HG02885 (cell line): ENCODE data around the gene DIP2C.
"Not testable (repeated sequence)": the region's sequence is repeated elsewhere in the genome, so short reads cannot be mapped to it uniquely, and the experiment has no call there.

Experiments
- ATAC-seq: cut with Tn5 transposase; IDR thresholded peaks from one replicate; pipeline ENCODE4 v1.9.1; 2021; ENCODE audit warnings: mild to moderate bottlenecking; ENCODE audit not compliant: unreplicated experiment, poor library complexity

The DIP2C gene

DNA sequence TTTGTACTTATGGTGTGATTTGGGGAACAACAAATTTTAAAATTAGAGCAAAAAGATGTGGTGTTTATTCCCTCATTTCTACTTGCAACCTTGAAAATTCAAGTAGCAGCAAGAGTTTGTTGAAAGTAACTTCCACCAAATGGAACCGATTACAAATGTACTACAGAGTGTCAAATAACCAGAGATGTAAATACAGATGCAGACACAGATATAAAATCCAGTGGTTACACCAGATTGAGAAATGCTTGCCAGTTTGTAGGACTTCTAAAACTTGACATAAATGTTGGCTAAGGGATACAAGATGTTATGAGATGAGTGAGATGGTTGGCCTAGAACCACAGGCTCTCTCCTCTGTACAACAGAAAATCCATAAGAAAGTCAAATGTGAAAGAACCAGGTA lies 162.1 kb downstream of the DIP2C start:
- ATAC-seq, result no peak

DNA sequence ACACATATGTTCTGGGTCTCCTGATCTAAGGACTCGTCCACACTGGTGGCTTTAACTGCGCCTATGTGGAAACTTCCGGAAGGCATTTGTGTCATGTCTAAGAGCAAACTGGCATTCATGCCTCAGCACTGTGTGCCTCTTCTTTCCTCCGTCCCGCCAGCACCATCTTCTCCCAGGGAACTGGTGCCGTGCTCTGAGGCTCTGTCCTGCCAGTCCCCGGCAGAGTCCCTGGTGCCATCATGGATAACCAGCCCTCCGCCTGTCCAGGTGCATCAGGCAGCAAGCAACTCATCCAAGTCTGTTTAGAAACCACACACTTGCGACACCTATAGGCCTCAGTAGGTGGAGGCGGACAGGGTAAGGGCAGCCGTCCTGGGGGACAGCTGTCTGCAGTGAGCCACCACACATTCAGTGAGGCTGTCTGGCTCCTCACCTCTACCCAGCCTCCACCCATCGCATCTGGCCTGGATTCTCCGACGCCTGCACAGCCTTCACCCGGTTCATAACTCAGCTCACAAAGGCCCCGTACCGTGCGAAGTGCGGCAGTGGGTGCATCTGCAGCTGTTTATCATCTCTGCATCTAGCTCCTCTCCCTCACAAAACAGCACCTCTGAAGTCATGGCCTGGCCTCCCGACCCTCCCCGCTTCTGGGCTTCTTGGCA lies 162.7 kb downstream of the DIP2C start:
- peak; percentile 79 for ATAC-seq

DNA sequence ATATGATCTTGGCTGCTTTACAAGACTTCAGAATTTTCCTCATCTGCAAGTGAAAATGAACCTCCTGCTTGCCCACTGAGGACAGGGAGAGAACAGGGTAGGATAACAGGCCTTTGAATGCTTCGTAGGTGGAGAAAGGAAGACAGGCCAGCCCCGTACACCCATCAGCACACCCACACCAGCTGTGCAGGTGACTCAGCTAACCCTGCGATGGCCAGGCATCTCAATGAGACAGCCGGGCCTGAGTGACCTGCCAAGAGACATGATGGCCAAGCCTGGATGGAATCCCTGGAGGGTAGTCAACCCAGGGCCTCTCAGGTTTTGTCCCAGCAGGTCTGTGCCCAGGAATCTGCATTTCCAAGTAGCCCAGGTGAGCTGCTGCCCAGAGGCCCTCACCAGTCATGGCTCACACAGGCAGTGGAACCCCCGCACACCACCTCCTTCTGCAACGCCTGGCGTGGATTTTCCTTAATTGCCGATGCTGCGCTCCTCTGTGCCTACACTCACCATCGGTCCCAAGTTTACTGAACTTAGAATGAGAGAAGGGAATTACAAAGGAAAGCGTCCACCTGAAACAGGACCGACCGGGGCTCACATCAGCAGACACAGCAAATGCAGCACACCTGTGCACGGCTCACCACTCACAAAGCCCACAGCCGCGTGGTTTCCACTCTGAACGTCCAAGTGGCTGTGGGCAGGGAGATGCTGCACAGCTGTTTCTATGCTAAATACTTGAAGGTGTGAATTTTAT lies 163.7 kb downstream of the DIP2C start:
- no peak for ATAC-seq

DNA sequence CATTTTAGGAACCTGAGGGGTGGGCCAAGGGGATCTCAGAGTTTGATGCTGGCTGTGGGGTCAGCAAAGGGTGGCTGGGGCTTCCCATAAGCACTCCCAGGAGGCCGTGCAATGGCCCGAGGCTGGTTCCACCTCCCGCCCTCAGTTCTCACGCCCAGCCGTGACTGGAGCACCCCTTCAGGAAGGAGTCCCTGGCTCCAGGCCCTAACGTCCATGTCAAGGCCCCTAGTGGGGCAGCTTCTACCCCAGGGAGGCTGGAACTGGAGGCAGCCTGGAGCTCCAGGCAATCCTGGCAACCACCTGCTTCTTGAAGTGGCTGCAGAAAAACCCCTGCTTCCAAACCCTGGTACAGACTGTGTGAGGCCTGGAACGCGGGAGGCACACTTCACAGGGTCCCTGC lies 165.5 kb downstream of the DIP2C start:
- no peak for ATAC-seq

DNA sequence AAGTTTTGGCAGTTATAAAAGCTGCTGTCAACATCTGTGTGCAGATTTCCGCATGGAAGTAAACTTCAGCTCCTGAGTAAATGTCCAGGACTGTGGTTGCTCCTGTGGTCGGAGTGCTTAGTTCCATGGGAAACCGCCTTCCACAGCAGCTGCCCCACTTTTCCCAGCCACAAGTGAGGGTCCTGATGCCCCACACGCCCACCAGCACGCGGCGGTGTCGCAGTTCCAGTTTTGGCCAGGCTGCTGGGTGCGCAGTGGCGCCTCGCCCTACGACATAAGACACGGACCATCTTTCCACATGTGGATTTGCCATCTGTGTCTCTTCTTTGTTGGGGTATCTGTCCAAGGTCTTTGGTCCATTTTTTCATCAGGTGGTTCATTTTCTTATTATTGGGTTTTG lies 167.1 kb downstream of the DIP2C start:
- ATAC-seq, result no peak

DNA sequence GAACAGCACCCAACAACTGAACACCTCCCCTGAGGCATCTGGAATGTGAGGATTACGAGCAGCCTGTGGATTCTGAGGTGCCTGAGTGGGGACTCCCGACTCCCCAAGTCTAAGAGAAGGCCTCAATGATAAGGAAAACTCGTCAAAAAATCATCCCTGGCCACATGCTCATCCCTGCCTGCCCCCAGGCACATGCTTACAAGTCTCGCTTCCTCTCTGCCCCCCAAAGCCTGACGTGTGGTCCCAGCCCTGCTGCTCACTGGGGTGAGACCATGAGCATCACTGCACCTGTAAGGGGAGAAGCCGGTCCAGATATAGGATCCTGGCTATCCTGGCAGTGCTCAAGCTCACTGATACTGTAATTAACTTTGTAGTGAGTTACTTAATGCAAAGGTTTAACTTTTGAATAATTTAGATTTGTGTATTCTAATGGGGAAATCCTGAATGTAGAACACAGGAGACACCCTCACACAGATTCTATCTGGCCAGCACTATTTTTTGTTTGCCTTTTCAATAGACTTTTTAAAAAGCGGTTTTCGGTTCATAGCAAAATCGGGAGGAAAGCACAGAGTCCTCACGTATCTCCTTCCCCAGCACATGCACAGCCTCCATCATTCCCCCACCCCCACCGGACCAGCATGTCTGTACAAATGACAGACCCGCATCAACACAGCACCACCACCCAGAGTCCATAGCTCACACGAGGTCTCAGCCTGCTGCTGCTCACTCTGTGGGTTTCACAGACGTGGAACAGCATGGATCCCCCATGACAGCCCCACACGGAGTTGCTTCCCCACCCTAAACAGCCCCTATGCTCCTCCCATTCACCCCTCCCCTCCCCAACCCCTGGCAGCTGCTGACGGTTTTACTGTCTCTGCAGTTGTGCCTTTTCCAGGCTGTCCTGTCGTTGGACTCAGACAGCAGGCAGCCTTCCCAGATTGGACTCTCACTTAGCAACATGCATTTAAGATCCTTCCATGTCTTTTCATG lies 167.9 kb downstream of the DIP2C start:
- no peak for ATAC-seq

DNA sequence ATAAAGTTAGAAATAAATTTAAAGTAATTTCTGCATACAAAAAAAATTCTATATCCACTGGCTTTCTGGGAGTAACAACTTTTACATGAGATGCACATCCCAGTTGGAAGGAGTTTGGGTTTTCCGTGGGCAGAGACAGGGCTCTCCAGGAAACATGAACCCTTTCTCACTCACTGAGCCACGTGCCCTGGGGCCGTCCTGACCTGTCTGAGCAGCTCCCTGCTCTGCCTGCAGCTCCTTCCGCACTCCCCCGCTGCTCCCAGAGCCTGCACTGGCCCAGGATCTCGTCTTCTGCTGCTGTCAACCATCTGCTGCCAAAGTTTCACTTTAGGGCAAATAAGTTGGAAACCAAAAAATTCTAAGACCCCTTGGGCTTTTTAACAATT lies 169.1 kb downstream of the DIP2C start:
- ATAC-seq, result no peak

DNA sequence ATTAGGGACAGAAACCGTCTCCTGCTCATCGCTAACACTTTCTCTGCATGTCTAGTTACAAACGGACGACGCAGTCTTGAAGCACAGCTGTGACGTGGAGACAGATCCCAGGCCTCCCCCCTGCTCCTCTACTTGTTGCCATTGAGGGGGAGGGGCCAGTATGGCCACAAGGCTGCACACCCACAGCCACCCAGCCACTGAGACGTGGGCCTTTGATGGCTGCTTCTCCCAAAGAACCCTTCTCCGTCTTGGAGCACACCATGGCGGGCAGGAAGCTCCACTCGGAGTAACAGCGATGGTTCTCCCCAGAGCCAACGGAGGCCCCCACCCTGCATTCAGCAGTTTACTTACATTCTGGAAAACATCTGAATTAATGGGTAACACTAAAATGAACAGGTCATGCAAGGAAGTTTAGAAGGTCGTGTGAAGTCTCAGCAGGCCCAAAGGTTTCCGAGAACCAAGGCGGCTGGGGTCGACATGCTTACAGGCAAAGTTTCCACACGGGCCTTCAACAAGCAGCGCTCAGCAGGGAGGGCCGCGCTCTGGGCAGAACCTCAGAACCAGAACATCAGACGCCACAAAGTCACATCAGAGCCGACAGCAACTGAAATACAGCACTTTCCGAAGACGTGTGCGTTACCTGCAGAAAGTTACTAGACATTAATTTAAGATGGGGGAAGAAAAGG lies 169.6 kb downstream of the DIP2C start:
- ATAC-seq, result no peak

DNA sequence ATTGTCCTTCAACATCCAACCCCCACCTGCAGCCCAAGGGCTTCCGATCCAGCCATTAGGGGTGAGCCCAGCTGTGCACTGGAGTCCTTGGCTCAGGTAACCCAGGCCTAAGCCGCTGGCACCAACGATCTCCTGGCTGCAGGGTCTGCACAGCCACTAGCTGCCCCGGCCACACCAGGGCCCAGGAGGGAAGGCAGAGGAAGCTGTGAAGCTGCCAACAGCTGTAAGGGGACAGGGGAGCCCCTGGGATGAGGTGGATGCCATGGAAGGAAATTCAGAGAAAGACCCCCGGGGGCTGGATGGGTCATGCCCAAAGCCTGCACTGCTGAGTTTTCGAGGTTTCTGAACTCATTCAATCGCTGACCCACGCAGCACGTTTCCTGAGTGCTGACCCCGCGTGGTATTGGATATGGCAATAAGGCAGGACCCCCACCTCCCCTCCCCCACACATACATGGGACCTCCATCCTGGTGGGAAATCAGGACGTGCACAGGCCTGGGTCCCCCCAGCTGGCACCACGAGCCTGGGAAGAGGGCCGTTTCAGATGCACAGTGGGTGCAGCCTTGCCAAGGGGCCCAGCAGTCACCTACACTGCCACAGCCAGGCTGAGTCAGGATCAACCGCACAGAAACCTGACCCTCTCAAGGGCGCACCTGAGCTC lies 170.3 kb downstream of the DIP2C start:
- no peak for ATAC-seq

DNA sequence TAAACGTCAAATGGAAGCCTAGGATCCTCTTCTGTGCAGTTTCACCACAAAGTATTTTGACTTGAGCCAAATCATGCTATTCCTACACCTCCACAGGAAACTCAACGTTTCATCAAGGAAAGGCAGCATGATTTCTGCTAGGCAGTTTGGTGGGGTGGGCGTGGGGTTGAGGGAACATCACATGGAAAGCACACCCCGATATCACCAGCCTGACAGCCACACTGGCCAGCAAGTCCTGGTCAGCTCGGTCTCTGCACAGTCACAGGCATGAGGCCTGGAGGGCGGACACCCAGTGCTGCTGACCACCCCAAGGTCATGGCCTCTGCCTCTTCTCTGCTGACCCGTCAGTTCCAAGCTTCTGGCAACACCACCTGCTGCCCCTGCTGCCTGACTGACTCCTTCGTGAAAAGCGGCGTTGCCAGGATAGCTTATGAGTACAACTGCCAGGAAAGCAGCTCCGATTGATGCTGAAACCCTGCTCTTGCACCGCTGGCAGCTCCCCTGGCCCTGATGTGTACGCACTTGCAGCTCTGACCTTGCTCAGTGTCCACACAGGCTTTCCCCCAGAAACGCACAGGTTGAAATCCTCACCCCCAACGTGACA lies 171.5 kb downstream of the DIP2C start:
- ATAC-seq, result no peak

DNA sequence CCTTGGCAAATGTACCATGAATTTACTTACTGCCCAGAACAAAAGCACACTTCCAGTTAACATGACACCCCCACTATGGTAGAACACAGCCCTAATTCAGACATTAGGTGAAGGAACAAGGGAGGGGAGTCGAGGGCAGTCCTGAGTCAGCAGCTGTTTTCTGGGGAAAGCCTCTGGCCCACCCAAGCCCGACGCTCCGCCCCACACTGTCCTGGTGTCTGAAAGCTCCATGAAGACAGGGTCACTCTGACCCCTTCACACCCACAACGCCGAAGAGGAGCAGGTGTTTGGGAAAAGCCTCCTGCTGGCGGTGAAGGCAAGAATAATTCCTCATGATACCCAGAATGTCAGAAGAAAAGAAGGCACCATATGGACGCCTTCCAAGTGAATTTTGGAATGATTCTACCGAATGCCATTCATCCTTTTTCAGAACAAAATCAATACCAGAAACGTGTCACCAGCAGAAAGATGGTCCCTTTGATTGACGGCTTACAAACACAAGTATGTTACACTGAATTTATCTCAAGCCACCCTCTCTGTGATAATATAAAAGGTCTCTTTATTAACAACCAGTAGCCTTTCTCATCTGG lies 172.1 kb downstream of the DIP2C start:
- ATAC-seq, result no peak

DNA sequence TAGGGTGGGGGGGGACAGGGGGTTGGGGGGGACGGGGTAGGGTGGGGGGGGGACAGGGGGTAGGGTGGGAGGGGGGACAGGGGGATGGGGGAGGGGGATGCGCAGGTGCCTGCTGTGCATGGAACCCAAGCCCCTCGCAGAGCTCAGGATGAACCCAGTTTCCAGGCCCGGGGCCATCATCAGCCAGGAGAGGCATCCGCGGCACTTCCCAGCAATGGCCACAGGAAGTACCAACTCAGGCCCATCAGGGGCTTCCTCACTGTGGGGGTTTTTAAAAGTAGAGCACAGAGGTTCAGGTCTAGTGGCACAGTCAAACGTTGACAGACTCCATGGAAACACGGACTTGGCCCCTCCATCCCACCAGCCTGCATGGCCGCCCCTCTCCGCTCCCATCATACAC lies 172.7 kb downstream of the DIP2C start:
- ATAC-seq, result no peak

DNA sequence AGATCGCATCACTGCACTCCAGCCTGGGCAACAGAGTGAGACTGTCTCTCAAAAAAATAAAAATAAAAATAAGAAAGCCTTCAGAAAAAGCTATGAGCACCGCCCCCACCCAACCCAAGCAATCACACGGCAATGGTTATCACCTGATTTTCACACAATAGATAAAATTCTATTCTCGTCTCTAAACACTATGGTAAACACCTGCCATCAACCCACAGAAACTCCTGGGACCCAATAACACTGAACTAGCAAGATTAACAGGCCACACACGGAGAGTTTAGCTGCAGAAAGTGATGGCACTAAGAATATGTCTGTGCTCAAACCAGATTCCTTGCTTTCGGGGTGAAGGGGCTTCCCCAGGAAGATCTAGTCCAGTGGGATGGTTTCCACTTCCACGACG lies 173.8 kb downstream of the DIP2C start:
- ATAC-seq, result peak; percentile 72

DNA sequence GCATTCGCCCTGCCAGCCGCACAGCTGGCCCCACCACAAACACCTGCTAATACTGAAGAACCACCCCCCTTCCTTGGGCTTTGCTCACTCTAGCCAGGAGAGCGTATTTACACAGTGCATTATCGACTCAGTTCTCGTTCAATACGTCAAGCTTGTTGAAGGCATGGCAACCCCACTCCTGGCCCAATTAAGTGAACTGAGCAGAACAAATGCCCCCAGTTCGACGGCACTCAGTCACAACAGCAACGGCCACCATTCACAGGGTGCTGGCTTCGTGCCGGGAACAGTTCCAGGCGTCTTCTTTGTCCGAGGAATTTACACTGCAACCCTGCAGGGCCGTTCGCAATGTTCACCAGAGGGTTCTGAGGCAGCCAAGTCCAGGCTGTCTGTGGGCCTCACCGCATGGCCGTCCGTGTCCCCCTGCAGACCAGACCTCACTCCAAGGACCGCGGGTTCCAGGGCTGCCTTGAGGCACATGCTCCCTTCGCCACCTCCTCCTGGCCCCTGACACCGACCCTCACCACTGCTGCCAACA lies 175.3 kb downstream of the DIP2C start:
- no peak for ATAC-seq

DNA sequence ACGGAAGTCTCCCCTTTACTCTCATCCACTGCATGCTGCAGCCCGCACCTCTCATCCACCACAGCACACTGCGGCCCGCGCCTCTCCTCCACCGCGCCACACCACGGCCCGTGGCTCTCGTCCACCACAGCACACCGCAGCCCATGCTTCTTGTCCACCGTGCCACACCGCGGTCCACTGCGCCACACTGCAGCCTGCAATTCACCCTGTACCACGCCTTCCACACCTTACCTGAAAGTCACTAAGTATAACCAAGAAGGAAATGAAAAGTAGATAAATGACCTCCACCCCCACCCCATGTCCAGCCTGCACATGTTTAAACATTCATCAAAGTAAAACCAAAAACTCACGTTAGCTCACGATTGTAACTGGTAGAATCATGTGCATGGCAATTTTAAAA lies 176.1 kb downstream of the DIP2C start:
- peak; percentile 67 for ATAC-seq

DNA sequence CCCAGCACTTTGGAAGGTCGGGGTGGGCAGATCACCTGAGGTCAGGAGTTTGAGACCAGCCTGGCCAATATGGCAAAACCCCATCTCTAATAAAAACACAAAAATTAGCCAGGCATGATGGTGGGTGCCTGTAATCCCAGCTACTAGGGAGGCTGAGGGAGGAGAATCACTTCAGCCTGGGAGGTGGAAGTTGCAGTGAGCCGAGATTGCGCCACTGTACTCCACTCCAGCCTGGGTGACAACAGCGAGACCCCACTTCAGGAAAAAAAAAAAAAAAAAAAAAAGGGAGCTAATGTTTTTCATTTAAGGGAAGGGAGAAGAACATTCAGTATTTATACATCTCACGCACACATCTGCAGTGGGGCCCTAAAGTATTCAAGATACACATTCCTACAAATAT lies 176.8 kb downstream of the DIP2C start:
- not testable (repeated sequence) for ATAC-seq

DNA sequence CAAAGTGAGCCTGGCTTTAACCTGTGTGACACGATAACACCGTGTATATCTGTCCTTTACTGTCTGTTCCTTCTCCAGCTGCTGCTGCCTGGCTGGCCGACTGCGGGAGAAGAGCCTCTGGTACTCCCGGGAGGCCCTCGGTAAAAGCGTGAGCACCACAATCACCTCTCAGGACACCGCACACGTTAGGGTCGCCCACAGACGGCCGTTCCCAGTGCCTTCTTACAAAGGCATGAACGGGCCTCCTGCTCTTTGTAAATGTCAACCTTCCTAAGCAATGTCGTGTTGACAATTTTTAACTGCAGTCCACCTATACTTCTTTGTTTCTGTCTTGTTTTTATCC lies 177.6 kb downstream of the DIP2C start:
- no peak for ATAC-seq

DNA sequence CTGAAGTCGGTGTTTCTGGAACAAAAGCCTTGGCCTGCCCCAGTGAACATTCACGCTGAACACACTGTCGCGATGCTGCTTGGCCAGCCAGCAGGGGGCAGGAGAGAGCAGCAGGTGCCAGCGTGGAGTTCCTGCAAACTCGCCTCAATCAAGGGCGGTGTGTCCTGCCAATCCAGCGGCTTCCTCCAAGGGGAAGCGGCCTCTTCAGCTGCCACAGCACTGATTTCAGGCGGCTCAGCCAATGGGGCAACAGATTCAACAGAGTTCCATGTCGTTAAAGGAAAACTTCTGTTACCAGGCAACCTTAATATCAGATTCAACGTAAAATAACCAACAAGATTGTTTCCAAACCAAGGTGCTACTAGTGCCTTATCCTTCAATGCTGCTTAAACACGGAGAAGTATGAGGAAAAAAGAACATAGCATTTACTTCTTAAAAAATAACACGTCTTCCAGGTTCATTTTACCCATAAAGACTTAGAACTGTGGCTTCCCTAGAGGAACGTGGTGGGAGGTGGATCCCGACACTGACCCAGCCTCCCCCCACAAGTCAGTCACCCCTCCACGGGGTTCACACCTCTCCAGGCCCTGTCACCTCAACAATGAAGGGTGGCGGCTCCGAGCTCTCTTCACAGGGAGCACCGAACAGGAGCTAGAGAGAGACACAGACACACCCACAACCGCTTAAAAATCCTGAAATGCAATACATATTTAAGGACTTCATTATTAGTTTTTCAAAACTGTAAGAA lies 178.2 kb downstream of the DIP2C start:
- peak; percentile 53 for ATAC-seq
